NCI-H2227 (cell line): ENCODE data around the gene THOC7.

Experiments used
- DNase-seq: peaks from one replicate; lab custom pipeline; 2025; ENCODE audit not compliant: unreplicated experiment; lab: John Stamatoyannopoulos, UW

THOC7 gene

GRCh38 chr3:63878394-63879060 lies 14.9 kb upstream of the THOC7 start:
- no peak for DNase-seq

GRCh38 chr3:63877737-63878393 lies 14.3 kb upstream of the THOC7 start:
- DNase-seq = no peak

- no peak for DNase-seq
Measured at GRCh38 chr3:63876260-63876659, 12.7 kb upstream of the THOC7 start.

GRCh38 chr3:63875510-63875909 lies 11.9 kb upstream of the THOC7 start:
- DNase-seq = peak; percentile 70

- no peak for DNase-seq
Measured at GRCh38 chr3:63874769-63875168, 11.2 kb upstream of the THOC7 start.

GRCh38 chr3:63872135-63872924 lies 8.7 kb upstream of the THOC7 start:
- no peak for DNase-seq

GRCh38 chr3:63870615-63871005 lies 7.0 kb upstream of the THOC7 start:
- DNase-seq = no peak

- DNase-seq = no peak
Measured at GRCh38 chr3:63869940-63870614, 6.5 kb upstream of the THOC7 start.

- no peak for DNase-seq
Measured at GRCh38 chr3:63867225-63867624, 3.6 kb upstream of the THOC7 start.

- DNase-seq = no peak
Measured at GRCh38 chr3:63864965-63865327, 1.3 kb upstream of the THOC7 start.

- peak; percentile 32 for DNase-seq
Measured at GRCh38 chr3:63864008-63864964, 681 bp upstream of the THOC7 start.

- no peak for DNase-seq
Measured at GRCh38 chr3:63862804-63863149, 828 bp downstream of the THOC7 start.

GRCh38 chr3:63861306-63861705 lies 2.3 kb downstream of the THOC7 start:
- DNase-seq = no peak

GRCh38 chr3:63860776-63861175 lies 2.8 kb downstream of the THOC7 start:
- DNase-seq = no peak

GRCh38 chr3:63857311-63857710 lies 6.3 kb downstream of the THOC7 start:
- DNase-seq = no peak

- DNase-seq = no peak
Measured at GRCh38 chr3:63855333-63855940, 8.2 kb downstream of the THOC7 start.

- no peak for DNase-seq
Measured at GRCh38 chr3:63853106-63853505, 10.5 kb downstream of the THOC7 start.

GRCh38 chr3:63851287-63851686 lies 12.3 kb downstream of the THOC7 start:
- no peak for DNase-seq

GRCh38 chr3:63849175-63849574 lies 14.4 kb downstream of the THOC7 start:
- DNase-seq = no peak
